AG04450 (cell line): ENCODE data around the gene SLC66A2. TPM values are rescaled to one million over a fixed set of nuclear protein-coding genes. Genes with fewer than 3 reads are reported as not detected.

Source experiments
- CTCF ChIA-PET: fragments of 300-600, 350-600 bp; formaldehyde crosslinking; extraction: SDS; loops from one replicate; lab custom pipeline; 2022; ENCODE audit warnings: antibody characterized with exemption, inconsistent platforms; lab: Charles Lee
- POLR2A ChIA-PET: fragments of 350-600 bp; formaldehyde crosslinking; extraction: SDS; loops from one replicate; lab custom pipeline; 2021; ENCODE audit warnings: antibody characterized with exemption, inconsistent platforms; lab: Yijun Ruan, JAX
- DNase-seq: peaks from one replicate; pipeline ENCODE4 v3.0.0-alpha.2; 2011; ENCODE audit warnings: low read depth, low spot score
- H3K27ac ChIP-seq: one replicate; pipeline ENCODE4 v1.5.1; 2012; ENCODE audit warnings: low read depth, low read length, control low read depth
- H3K27me3 ChIP-seq: one replicate; pipeline ENCODE4 v1.6.0; 2012; ENCODE audit warnings: low read length; ENCODE audit not compliant: control insufficient read depth, insufficient read depth
- H3K4me3 ChIP-seq: 2 replicates; pipeline ENCODE4 v1.5.1; 2011; ENCODE audit warnings: mild to moderate bottlenecking, low read depth, low read length, control low read depth
- H3K9me3 ChIP-seq: 2 replicates; pipeline ENCODE4 v1.5.1; 2012; ENCODE audit warnings: low read length; ENCODE audit not compliant: control insufficient read depth, insufficient read depth
- polyA plus RNA-seq: library from polyadenylated mRNA; depleted of rRNA; stranded (reverse); fragments of >200 nt; gene quantifications from 2 replicates; pipeline ENCODE4 v1.2.3, GENCODE V29; 2011
- TF ChIP-seq, protein P1 (sequence below): IDR thresholded peaks from 2 replicates; pipeline ENCODE4 v1.5.1; 2011; ENCODE audit warnings: low read depth, low read length, control low read depth, inconsistent platforms

Gene SLC66A2
- polyA plus RNA-seq, 1 experiment, result 13.9 TPM

DNA sequence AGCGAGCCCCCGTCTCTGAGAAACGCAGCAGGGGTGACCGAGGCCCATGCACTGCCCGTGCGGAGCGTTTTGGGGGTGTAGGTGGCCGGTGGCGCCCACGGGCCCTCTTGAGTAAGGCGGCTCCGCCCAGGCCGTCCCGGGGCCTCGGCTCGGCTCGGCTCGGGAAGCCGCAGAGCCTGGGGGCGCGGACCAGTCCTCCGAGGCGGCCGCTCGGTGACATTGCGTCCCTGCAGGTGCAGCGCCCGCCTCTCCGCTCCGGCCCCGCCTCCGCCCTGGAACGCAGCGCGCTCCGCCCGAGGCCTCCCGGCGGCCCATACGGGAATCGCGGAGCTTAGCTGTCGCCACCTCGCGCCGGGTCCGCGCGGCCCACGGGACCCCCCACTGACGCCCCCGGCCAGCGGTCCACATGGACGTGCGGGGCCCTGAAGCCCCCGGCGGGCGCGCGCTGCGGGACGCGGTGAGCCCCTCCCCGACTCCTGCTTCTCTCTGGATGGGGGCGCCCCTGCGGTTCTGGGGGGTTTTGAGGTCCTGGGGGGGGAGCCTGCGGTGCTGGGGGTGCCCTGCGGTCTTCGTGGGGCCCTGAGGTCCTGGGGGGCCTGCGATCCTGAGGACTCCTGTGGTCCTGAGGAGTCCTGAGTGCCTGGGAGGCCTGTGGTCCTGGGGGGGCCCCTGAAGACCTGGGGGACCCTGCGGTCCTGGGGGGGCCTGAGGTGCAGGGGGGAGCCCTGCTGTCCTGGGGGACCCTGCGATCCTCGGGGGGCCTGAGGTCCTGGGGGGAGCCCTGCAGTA lies 13.1 kb upstream of the SLC66A2 start, which contains the start of gene HSBP1L1:
TSS of gene HSBP1L1 (plus strand) at position 314 of the 789 bp plus-strand sequence. CDS start at position 407, 93 bp downstream.
- peak within 1 kb of the TSS; percentile 61 for H3K4me3 ChIP-seq
- CTCF ChIA-PET, result no interaction called here
- DNase-seq, result no peak
- TF ChIP-seq, protein P1, sequence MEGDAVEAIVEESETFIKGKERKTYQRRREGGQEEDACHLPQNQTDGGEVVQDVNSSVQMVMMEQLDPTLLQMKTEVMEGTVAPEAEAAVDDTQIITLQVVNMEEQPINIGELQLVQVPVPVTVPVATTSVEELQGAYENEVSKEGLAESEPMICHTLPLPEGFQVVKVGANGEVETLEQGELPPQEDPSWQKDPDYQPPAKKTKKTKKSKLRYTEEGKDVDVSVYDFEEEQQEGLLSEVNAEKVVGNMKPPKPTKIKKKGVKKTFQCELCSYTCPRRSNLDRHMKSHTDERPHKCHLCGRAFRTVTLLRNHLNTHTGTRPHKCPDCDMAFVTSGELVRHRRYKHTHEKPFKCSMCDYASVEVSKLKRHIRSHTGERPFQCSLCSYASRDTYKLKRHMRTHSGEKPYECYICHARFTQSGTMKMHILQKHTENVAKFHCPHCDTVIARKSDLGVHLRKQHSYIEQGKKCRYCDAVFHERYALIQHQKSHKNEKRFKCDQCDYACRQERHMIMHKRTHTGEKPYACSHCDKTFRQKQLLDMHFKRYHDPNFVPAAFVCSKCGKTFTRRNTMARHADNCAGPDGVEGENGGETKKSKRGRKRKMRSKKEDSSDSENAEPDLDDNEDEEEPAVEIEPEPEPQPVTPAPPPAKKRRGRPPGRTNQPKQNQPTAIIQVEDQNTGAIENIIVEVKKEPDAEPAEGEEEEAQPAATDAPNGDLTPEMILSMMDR, result peak; percentile 16; the same call in 1 of the 2 replicates
- POLR2A ChIA-PET, result interaction anchor here (1.0 kb wide), 2 partner anchors 12 to 70 kb away, joined by 3 to 4 read pairs; partner anchors contain the start of genes RBFA and SLC66A2
- H3K9me3 ChIP-seq, result no peaks in the 10 kb centered on the region; the same call in 1 of the 2 replicates
- peak within 1 kb of the TSS; percentile 96 for H3K27ac ChIP-seq
- no peaks in the 10 kb centered on the region for H3K27me3 ChIP-seq

DNA sequence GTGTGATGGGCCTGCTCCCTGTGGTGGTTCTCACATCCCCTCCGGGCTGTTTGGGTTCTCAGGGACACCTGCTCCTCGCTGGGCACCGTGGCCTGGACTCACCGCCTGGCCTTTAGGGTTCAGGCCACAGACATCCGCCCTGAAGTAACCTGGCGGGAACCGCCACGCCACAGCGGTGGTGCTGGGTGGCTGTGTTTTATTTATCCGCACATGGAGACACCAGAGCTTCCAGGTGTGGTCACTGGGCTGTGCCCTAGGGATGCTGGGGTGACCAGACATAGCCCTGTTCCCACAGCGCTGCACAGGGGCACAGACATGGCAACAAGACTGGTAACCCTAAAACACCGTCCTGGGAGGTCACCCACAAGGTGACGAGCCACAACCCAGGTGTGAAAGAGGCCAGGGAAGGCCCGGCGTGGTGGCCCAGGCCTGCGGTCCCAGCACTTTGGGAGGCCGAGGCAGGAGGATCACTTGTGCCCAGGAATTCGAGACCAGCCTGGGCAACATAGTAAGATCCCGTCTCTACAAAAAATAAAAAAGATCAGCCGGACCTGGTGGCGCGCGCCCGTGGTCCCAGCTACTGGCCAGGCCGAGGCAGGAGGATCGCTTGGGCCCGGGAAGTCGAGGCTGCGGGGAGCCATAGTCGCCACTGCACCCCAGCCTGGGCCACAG lies 12.3 kb upstream of the SLC66A2 start:
- Histone ChIP-seq H3K27me3 (no peaks in the 10 kb centered on the region), H3K27ac (no peak overlapping the region), H3K9me3 (no peaks in the 10 kb centered on the region; the same call in 1 of the 2 replicates), H3K4me3 (peak overlapping the region; percentile 61)
- CTCF ChIA-PET, result no interaction called here
- POLR2A ChIA-PET, result interaction anchor here (1.0 kb wide), 2 partner anchors 12 to 70 kb away, joined by 3 to 4 read pairs; partner anchors contain the start of genes RBFA and SLC66A2
- TF ChIP-seq, protein P1, result no peak
- no peak for DNase-seq

DNA sequence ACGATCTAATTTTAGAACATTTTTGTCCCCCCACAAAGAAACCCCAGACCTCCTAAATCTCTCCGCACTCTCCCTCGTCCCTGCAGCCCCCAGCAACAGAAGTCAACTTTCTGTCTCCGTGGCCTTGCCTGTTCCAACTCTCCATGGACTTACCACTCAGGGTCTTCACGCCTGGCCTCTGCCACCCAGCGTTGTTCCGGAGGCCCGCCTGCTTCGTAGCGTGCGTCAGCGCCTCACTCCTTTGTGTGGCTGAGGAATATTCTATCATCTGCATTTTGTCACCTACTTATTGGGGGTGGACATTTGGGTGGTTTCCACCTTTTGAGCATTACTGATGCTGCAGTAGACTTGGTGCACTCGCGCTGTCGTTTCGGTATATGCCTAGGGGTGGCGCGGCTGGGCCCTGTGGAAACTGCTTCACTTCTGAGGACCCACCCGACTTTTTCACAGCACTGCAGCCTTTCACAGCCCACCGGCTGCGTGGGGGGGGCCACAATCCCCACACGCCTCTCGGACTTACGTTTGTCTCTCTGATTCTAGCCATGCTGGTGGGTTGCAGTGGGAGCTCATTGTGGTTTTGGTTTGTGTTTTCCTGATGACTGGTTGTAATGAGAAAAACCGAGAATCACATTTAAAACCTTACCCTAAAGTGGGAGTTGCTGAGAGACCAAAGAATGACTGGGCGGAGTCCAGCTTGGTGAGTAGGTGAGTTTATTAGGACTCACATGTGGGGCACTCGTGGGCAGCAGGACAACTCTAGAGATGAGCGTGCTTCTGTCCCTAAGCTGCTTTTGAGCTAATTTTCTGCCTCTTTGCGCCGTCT lies 11.6 kb upstream of the SLC66A2 start:
- Histone ChIP-seq H3K4me3 (no peak overlapping the region), H3K27me3 (no peaks in the 10 kb centered on the region), H3K9me3 (no peaks in the 10 kb centered on the region; the same call in 1 of the 2 replicates), H3K27ac (no peak overlapping the region)
- DNase-seq, result no peak
- POLR2A ChIA-PET, result no interaction called here
- TF ChIP-seq, protein P1, result no peak
- CTCF ChIA-PET, result no interaction called here

DNA sequence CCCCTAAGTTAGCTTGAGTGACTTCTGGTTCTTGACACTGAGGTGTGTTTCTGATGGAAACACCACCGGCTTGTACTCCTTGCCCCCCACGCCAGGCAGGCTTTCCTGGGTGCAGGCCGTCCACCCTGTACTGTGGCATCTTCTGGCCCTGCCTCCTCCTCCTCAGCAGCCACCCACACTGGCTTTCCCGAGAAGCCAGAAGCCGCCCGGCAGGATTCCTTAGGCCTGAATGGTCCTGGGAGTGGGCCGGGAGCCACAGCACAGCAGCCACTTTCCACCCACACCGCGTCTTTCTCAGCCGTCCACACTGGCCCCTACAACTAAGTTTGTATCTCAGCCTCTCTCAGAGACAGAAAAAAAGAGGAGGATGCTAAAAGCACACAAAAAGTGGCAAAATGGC lies 10.9 kb upstream of the SLC66A2 start:
- CTCF ChIA-PET, result interaction anchor here (0.6 kb wide), 1 partner anchor 41 kb away, joined by 3 read pairs; no protein-coding TSS in a partner anchor
- POLR2A ChIA-PET, result no interaction called here
- Histone ChIP-seq H3K9me3 (no peaks in the 10 kb centered on the region; the same call in 1 of the 2 replicates), H3K27me3 (no peaks in the 10 kb centered on the region), H3K27ac (no peak overlapping the region), H3K4me3 (no peak overlapping the region)
- TF ChIP-seq, protein P1, result no peak
- no peak for DNase-seq
